Smooth muscle cell of the brain vasculature (primary cell): Measurements from ENCODE around the gene RILPL1.
"Not testable (repeated sequence)": the region's sequence is repeated elsewhere in the genome, so short reads cannot be mapped to it uniquely, and the experiment has no call there.

Source experiments
- DNase-seq: peaks from one replicate; pipeline ENCODE4 v3.0.0-alpha.2; 2012; ENCODE audit warnings: low read depth, low spot score

The RILPL1 gene

GRCh38 chr12:123530668-123531067, 2.9 kb downstream of the RILPL1 start:
- DNase-seq, result no peak

- DNase-seq, result no peak
These were observed 3.8 kb downstream of the RILPL1 start for GRCh38 chr12:123529686-123530085.

- no peak for DNase-seq
These were observed 4.7 kb downstream of the RILPL1 start for GRCh38 chr12:123528858-123529257.

GRCh38 chr12:123526542-123527080, 6.9 kb downstream of the RILPL1 start:
- no peak for DNase-seq

- no peak for DNase-seq
These were observed 9.1 kb downstream of the RILPL1 start for GRCh38 chr12:123524378-123524777.

GRCh38 chr12:123523518-123523917, 10.0 kb downstream of the RILPL1 start:
- DNase-seq, result no peak

- DNase-seq, result no peak
These were observed 11.4 kb downstream of the RILPL1 start for GRCh38 chr12:123522164-123522563.

GRCh38 chr12:123520567-123521474, 12.7 kb downstream of the RILPL1 start:
- no peak for DNase-seq

GRCh38 chr12:123519141-123520001, 14.1 kb downstream of the RILPL1 start:
- peak; percentile 72 for DNase-seq

- no peak for DNase-seq
These were observed 17.2 kb downstream of the RILPL1 start for GRCh38 chr12:123516216-123516780.

- not testable (repeated sequence) for DNase-seq
These were observed 18.8 kb downstream of the RILPL1 start for GRCh38 chr12:123514582-123515221.

- DNase-seq, result no peak
These were observed 19.7 kb downstream of the RILPL1 start for GRCh38 chr12:123513805-123514204.

- no peak for DNase-seq
These were observed 20.5 kb downstream of the RILPL1 start for GRCh38 chr12:123512838-123513665.

GRCh38 chr12:123506843-123507236, 26.7 kb downstream of the RILPL1 start:
- no peak for DNase-seq

GRCh38 chr12:123506059-123506842, 27.3 kb downstream of the RILPL1 start:
- no peak for DNase-seq

- DNase-seq, result no peak
These were observed 31.3 kb downstream of the RILPL1 start for GRCh38 chr12:123502163-123502704.

GRCh38 chr12:123499332-123499731, 34.2 kb downstream of the RILPL1 start:
- no peak for DNase-seq

- DNase-seq, result no peak
These were observed 35.2 kb downstream of the RILPL1 start for GRCh38 chr12:123498126-123498825.

GRCh38 chr12:123497065-123497464, 36.5 kb downstream of the RILPL1 start:
- no peak for DNase-seq
